GM12873 (cell line): Measurements from ENCODE around the gene GRB14.

Source experiments
- CTCF ChIP-seq: IDR thresholded peaks from 2 replicates; pipeline ENCODE4 v1.5.1; 2012; ENCODE audit warnings: low read depth, mild to moderate bottlenecking, moderate library complexity, low read length, control low read depth; ENCODE audit not compliant: insufficient read depth; ENCODE audit errors: missing control alignments

Gene GRB14

GRCh38 chr2:164567335-164567989, 53.8 kb downstream of the GRB14 start:
- no peak for TF ChIP-seq CTCF

DNA sequence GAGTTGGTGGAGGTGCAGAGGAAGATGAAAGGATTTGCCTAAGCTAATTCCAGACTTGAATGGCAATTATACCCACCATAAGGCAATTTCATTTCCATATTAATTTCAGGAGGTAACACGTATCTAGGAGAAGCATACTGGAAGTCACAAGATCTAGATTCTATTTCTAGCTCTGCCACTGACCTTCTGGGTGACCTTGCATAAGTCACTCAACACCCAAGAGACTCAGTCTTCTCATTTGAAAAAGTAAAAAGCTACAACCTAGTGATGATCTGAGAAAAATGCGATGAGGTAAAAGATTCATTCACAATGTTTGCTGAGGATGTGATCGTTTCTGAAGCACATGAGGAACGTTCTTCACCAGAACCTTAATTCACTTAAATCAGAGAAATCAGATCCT, 55.9 kb downstream of the GRB14 start:
- TF ChIP-seq CTCF, result no peak

DNA sequence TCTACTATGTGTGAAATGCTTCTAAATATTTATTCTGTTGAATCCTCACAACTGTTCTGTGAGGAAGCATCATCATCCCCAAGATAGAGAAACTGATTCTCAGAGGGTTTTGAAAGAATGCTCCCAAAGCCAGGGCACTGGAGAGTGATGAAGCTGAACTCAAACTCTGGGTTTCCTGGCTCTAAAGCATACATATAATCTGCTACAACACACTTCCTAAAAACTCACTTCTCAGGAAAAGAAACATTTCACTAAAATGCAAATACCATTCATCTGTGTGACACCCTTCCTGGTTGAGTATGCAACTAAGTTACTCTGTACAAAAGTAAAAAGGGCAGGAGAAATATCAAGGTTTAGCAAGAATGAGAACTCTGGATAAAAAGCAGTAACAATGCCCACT, 58.6 kb downstream of the GRB14 start:
- no peak for TF ChIP-seq CTCF

DNA sequence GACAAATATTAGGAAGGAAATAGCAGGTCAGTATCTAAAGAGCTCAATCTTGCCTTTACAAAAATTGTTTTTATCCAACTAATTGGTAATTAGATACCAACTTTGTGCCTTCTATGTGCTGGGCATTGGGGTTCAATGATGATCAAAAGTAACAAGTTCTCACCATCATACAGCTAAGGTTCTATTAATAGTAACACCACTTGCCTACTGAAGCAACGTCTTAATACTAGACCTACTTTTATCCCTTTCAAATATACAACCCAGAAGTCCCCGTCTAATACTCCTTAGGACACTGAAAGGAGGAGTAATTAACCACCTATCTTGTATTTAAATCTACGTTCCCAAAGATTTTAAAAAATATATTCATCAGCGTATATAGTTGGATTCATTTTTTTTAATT, 59.3 kb downstream of the GRB14 start:
- no peak for TF ChIP-seq CTCF

GRCh38 chr2:164561416-164561815, 59.9 kb downstream of the GRB14 start:
- TF ChIP-seq CTCF, result no peak

GRCh38 chr2:164560902-164561301, 60.4 kb downstream of the GRB14 start:
- no peak for TF ChIP-seq CTCF

GRCh38 chr2:164560181-164560792, 61.0 kb downstream of the GRB14 start:
- peak; percentile 52 for TF ChIP-seq CTCF

DNA sequence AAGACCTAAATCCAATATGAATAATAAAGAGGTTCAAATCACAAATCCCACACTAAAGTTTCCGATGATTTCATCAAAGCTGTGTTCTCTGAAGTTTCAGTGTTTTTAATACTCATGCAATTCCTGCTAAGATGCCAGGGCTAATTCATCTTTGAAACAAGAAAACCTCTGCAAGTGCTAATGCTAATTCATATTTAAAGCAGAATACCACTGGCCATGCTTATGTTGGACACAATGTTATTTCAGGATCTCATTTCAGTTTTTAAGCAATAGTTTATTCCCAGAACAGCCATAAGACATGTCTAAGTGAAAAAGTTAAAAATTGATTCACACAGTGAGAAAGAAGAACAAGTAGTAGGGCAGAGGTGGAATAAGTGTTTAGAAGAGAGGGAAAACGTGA, 62.8 kb downstream of the GRB14 start:
- no peak for TF ChIP-seq CTCF
